Trophoblast cell (in vitro differentiated cells and primary cell): Measurements from ENCODE around the gene EBF3.

Experiments used
- DNase-seq, 2 donors: peaks; one replicate each; pipeline ENCODE4 v3.0.0-alpha.2; 2016
- H2AFZ ChIP-seq: 2 replicates; pipeline ENCODE4 v1.6.1; 2013; ENCODE audit warnings: low read length, moderate library complexity, mild to moderate bottlenecking; ENCODE audit not compliant: insufficient read depth, poor library complexity
- H2AK5ac ChIP-seq: 2 replicates; pipeline ENCODE4 v1.6.1; 2013; ENCODE audit warnings: mild to moderate bottlenecking, low read length
- H2BK120ac ChIP-seq: 2 replicates; pipeline ENCODE4 v1.6.1; 2013; ENCODE audit warnings: low read length, mild to moderate bottlenecking, moderate library complexity; ENCODE audit not compliant: insufficient read depth, poor library complexity
- H2BK12ac ChIP-seq: 2 replicates; pipeline ENCODE4 v1.6.1; 2013; ENCODE audit warnings: mild to moderate bottlenecking, low read length, moderate library complexity
- H2BK5ac ChIP-seq: 2 replicates; pipeline ENCODE4 v1.6.1; 2013; ENCODE audit warnings: low read length, low read depth, moderate library complexity, mild to moderate bottlenecking; ENCODE audit not compliant: poor library complexity
- H3K14ac ChIP-seq: 2 replicates; pipeline ENCODE4 v1.6.1; 2013; ENCODE audit warnings: mild to moderate bottlenecking, low read length
- H3K18ac ChIP-seq: 2 replicates; pipeline ENCODE4 v1.6.1; 2013; ENCODE audit warnings: mild to moderate bottlenecking, low read length
- H3K23ac ChIP-seq: 2 replicates; pipeline ENCODE4 v1.6.1; 2013; ENCODE audit warnings: low read length
- H3K27ac ChIP-seq: 2 replicates; pipeline ENCODE4 v1.5.1; 2013; ENCODE audit warnings: low read depth, mild to moderate bottlenecking, inconsistent platforms, low read length, moderate library complexity
- H3K27me3 ChIP-seq: 2 replicates; pipeline ENCODE4 v1.6.1; 2013; ENCODE audit warnings: inconsistent platforms, mild to moderate bottlenecking, low read length, moderate library complexity; ENCODE audit not compliant: insufficient read depth
- H3K36me3 ChIP-seq, 2 experiments: 1 replicate in 1 of 2; 2 replicates in 1 of 2; pipeline ENCODE4 v1.6.1; 2013; ENCODE audit warnings: low read length in 2 of 2, mild to moderate bottlenecking in 2 of 2, moderate library complexity in 1 of 2; ENCODE audit not compliant: insufficient read depth in 2 of 2, control insufficient read depth in 1 of 2
- H3K4ac ChIP-seq: 2 replicates; pipeline ENCODE4 v1.6.1; 2013; ENCODE audit warnings: low read depth, mild to moderate bottlenecking, low read length, moderate library complexity
- H3K4me1 ChIP-seq, 2 experiments: 1 replicate in 1 of 2; 2 replicates in 1 of 2; pipeline ENCODE4 v1.6.1; 2013; ENCODE audit warnings: low read length in 2 of 2, mild to moderate bottlenecking in 2 of 2, moderate library complexity in 1 of 2; ENCODE audit not compliant: insufficient read depth in 2 of 2, control insufficient read depth in 1 of 2
- H3K4me2 ChIP-seq: 2 replicates; pipeline ENCODE4 v1.6.1; 2013; ENCODE audit warnings: inconsistent platforms, mild to moderate bottlenecking, low read length, moderate library complexity
- H3K4me3 ChIP-seq: 2 replicates; pipeline ENCODE4 v1.5.1; 2013; ENCODE audit warnings: mild to moderate bottlenecking, low read depth, low read length, inconsistent platforms
- H3K79me1 ChIP-seq: one replicate; pipeline ENCODE4 v1.6.1; 2013; ENCODE audit warnings: low read length
- H3K79me2 ChIP-seq: 2 replicates; pipeline ENCODE4 v1.6.1; 2013; ENCODE audit warnings: low read length, mild to moderate bottlenecking; ENCODE audit not compliant: control insufficient read depth, insufficient read depth, poor library complexity
- H3K9ac ChIP-seq: 2 replicates; pipeline ENCODE4 v1.6.1; 2013; ENCODE audit warnings: mild to moderate bottlenecking, low read length
- H3K9me3 ChIP-seq: 2 replicates; pipeline ENCODE4 v1.6.1; 2013; ENCODE audit warnings: low read depth, mild to moderate bottlenecking, control low read depth, inconsistent platforms, low read length; ENCODE audit not compliant: insufficient read depth
- H4K12ac ChIP-seq: 2 replicates; pipeline ENCODE4 v1.6.1; 2013; ENCODE audit warnings: low read depth, mild to moderate bottlenecking, low read length, moderate library complexity
- H4K8ac ChIP-seq: 2 replicates; pipeline ENCODE4 v1.6.1; 2013; ENCODE audit warnings: low read depth, mild to moderate bottlenecking, low read length, moderate library complexity
- H4K91ac ChIP-seq: one replicate; pipeline ENCODE4 v1.6.1; 2013; ENCODE audit warnings: low read depth, mild to moderate bottlenecking, low read length, moderate library complexity
- WGBS: extraction: QIAGEN DNeasy Blood & Tissue Kit; methylation state at CpG from one replicate; pipeline ENCODE4 v1.1.7; 2013; ENCODE audit warnings: missing lambda C conversion rate; ENCODE audit not compliant: insufficient read length, insufficient coverage; ENCODE audit errors: extremely low coverage; 5-methylcytosine and 5-hydroxymethylcytosine counted together

The EBF3 gene

DNA sequence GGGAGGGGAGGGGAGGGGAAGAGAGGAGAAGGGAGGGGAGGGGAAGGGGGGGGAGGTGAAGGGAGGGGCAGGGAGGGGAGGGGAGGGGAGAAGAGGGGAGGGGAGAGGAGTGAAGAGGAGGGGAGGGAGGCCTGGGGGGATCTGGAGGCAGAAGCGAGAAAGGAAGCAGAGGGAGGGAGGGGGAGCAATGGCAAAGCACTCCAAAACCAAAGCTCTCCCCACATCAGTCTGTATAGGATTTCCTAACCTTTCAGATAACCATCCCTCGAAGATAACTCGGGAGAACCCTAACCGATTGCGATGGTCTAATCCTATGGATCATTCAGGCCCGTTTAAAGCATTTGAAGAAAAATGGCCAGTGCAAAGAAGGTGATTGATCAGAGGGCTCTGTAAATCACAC, 19.0 kb downstream of the EBF3 start:
- Histone ChIP-seq H4K91ac (no peak overlapping the region), H3K9me3 (no peaks in the 10 kb centered on the region)
- WGBS: no CpG with 5 or more reads among the region's 6 CpGs

DNA sequence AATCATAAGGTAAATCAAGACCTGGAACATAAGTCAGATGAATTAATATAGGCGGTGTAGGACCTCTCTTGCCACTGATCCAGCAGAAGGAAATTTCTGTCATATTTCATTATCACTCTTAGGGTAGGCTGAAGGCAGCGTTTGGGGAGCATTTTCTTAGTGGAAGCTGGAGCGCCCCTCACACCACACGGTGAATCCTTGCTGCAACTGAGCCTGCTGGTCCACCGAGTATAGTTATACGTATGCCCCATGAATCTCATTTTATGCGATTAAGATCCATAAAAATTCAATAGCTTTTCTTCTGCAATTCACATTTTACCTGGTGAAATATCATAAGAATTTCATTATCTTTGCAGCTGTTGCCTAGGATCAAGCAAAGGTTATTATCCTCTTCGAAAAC, 19.6 kb downstream of the EBF3 start:
- no peak overlapping the region for H3K14ac ChIP-seq
- H3K4me2 ChIP-seq: no peak overlapping the region
- H4K8ac ChIP-seq: no peak overlapping the region
- no peaks in the 10 kb centered on the region for H3K4me1 ChIP-seq
- no peaks in the 10 kb centered on the region for H3K79me2 ChIP-seq
- H2BK5ac ChIP-seq: no peak overlapping the region
- no peak overlapping the region for H3K23ac ChIP-seq
- H2BK120ac ChIP-seq: no peak overlapping the region
- no peak overlapping the region for H2AFZ ChIP-seq
- H3K9ac ChIP-seq: no peak overlapping the region
- H3K36me3 ChIP-seq: no peaks in the 10 kb centered on the region
- no peak overlapping the region for H2BK12ac ChIP-seq
- H3K79me1 ChIP-seq: no peaks in the 10 kb centered on the region
- H3K9me3 ChIP-seq: no peaks in the 10 kb centered on the region
- H4K12ac ChIP-seq: no peak overlapping the region
- H3K27me3 ChIP-seq: no peaks in the 10 kb centered on the region
- H3K18ac ChIP-seq: no peak overlapping the region
- no peak overlapping the region for H3K4ac ChIP-seq
- DNase-seq: no peak
- no peak overlapping the region for H2AK5ac ChIP-seq
- no peak overlapping the region for H3K27ac ChIP-seq
- no CpG with 5 or more reads among the region's 8 CpGs for WGBS
- no peak overlapping the region for H4K91ac ChIP-seq
- no peak overlapping the region for H3K4me3 ChIP-seq

More for the DNA sequence above, 19.0 kb downstream of the EBF3 start:
- H2BK12ac ChIP-seq: no peak overlapping the region
- peaks cover 0 to 1% of the 10 kb centered on the region in 2 experiments for H3K4me1 ChIP-seq
- no peaks in the 10 kb centered on the region for H3K79me2 ChIP-seq
- no peak overlapping the region for H4K12ac ChIP-seq
- no peak overlapping the region for H4K8ac ChIP-seq
- H3K27ac ChIP-seq: no peak overlapping the region
- no peak overlapping the region for H3K18ac ChIP-seq
- no peak overlapping the region for H3K9ac ChIP-seq
- no peak overlapping the region for H3K4me2 ChIP-seq
- H3K36me3 ChIP-seq: no peaks in the 10 kb centered on the region
- H3K79me1 ChIP-seq: no peaks in the 10 kb centered on the region
- H3K14ac ChIP-seq: no peak overlapping the region
- H3K27me3 ChIP-seq: no peaks in the 10 kb centered on the region
- no peak overlapping the region for H2AFZ ChIP-seq
- no peak overlapping the region for H2AK5ac ChIP-seq
- H2BK5ac ChIP-seq: no peak overlapping the region
- no peak overlapping the region for H3K4me3 ChIP-seq
- no peak overlapping the region for H2BK120ac ChIP-seq
- DNase-seq: no peak
- no peak overlapping the region for H3K23ac ChIP-seq
- no peak overlapping the region for H3K4ac ChIP-seq

DNA sequence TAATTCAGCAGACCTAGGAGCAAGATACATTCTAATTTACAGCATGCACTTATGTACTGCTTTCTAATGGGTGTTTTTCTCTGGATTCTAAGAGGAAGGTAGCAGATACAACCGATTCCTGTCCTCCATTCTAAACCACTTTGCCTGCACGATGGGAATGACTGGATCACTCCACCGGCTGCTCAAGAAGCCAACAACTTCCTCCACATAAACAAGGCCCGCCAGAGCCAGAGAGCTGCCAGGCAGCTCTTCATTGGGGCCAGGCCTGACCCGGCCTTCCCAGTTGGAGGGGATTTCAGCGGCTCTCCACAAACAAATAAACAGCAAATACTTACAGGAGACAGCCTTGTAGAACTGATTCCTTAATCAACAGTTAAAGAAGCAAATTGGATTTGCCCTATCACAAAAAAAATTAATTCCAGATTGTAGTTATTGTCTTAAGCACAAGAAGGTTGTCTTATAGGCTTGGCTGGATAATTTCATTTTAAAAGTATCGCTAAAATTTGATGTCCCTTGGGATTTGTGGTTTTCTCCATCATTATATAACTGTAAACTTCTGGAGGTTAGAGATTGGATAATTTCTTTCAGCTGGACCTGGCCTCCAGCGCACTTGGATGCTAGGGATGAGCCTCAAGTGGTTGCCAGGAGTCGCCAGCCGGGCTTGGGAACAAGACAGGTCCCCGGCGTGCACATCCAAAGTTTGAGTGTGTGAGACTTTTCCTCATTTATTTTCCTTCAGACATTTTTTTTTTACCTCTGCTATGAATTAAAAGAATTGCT, 20.9 kb downstream of the EBF3 start:
- no peak overlapping the region for H2AFZ ChIP-seq
- H3K79me1 ChIP-seq: no peaks in the 10 kb centered on the region
- no peak overlapping the region for H3K14ac ChIP-seq
- WGBS: no CpG with 5 or more reads among the region's 12 CpGs
- DNase-seq: no peak
- no peak overlapping the region for H2BK120ac ChIP-seq
- H2AK5ac ChIP-seq: no peak overlapping the region
- no peaks in the 10 kb centered on the region for H3K27me3 ChIP-seq
- H3K23ac ChIP-seq: no peak overlapping the region
- no peak overlapping the region for H3K4me3 ChIP-seq
- no peak overlapping the region for H4K8ac ChIP-seq
- no peak overlapping the region for H3K9ac ChIP-seq
- H3K36me3 ChIP-seq: no peaks in the 10 kb centered on the region
- no peak overlapping the region for H3K4me2 ChIP-seq
- no peaks in the 10 kb centered on the region for H3K4me1 ChIP-seq
- H4K12ac ChIP-seq: no peak overlapping the region
- H2BK5ac ChIP-seq: no peak overlapping the region
- no peaks in the 10 kb centered on the region for H3K9me3 ChIP-seq
- H3K18ac ChIP-seq: no peak overlapping the region
- no peak overlapping the region for H2BK12ac ChIP-seq
- H3K27ac ChIP-seq: no peak overlapping the region
- H3K4ac ChIP-seq: no peak overlapping the region
- no peaks in the 10 kb centered on the region for H3K79me2 ChIP-seq
- no peak overlapping the region for H4K91ac ChIP-seq

DNA sequence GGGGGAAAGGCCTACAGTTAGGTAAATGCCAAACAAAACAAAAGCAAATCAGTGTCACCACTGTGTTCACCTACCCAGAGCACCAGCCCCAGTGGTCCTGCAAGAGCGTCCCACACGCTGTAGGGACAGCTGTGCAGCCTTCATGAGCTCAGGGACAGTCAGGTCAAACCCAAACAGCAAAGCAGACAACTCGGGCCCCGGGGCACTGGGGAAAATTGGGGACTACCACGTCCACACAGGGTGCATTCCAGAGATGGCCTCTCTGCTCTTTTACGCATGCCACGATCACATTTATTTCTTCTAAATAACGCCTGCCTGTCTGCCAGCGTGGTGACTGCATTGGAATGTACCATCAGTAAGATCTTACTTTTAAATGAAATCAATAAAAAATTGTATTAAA, 21.7 kb downstream of the EBF3 start:
- peak overlapping the region; percentile 31 for H3K9ac ChIP-seq
- H3K79me2 ChIP-seq: no peaks in the 10 kb centered on the region
- H3K4me2 ChIP-seq: no peak overlapping the region
- no peak overlapping the region for H3K14ac ChIP-seq
- H2BK120ac ChIP-seq: no peak overlapping the region
- no peak overlapping the region for H4K8ac ChIP-seq
- H3K36me3 ChIP-seq: no peaks in the 10 kb centered on the region
- no peak overlapping the region for H3K4ac ChIP-seq
- no peaks in the 10 kb centered on the region for H3K27me3 ChIP-seq
- no peaks in the 10 kb centered on the region for H3K4me1 ChIP-seq
- H3K18ac ChIP-seq: no peak overlapping the region
- H3K79me1 ChIP-seq: no peaks in the 10 kb centered on the region
- H2BK12ac ChIP-seq: no peak overlapping the region
- H3K9me3 ChIP-seq: no peaks in the 10 kb centered on the region
- no CpG with 5 or more reads among the region's 9 CpGs for WGBS
- H4K12ac ChIP-seq: no peak overlapping the region
- no peak overlapping the region for H3K23ac ChIP-seq
- no peak for DNase-seq
- no peak overlapping the region for H4K91ac ChIP-seq
- no peak overlapping the region for H2BK5ac ChIP-seq
- H3K27ac ChIP-seq: no peak overlapping the region
- H2AK5ac ChIP-seq: no peak overlapping the region
- no peak overlapping the region for H2AFZ ChIP-seq
- no peak overlapping the region for H3K4me3 ChIP-seq
